ENCODE measurements around the gene ACADS.

The ACADS gene

GRCh38 chr12:120737557-120738251 is 12.1 kb downstream of the ACADS start:
- H3K27ac ChIP-seq (ENCODE audit: poor library complexity, severe bottlenecking) = no peak overlapping the region
- no peak for TF ChIP-seq CTCF (IDR thresholded peaks at IDR 0.05; ENCODE audit: poor library complexity, severe bottlenecking)
- ATAC-seq (ENCODE audit: low read depth) (no peak), DNase-seq (ENCODE audit: low spot score) (no peak)
- no peaks in the 10 kb centered on the region for H3K27me3 ChIP-seq (ENCODE audit: insufficient read depth, poor library complexity, severe bottlenecking)
- no peaks in the 10 kb centered on the region for H3K9me3 ChIP-seq (ENCODE audit: severe bottlenecking)
- H3K4me3 ChIP-seq (ENCODE audit: severe bottlenecking) = no peak overlapping the region
- no peaks in the 10 kb centered on the region for H3K36me3 ChIP-seq (ENCODE audit: low read depth)
- no peaks in the 10 kb centered on the region for H3K4me1 ChIP-seq (ENCODE audit: insufficient read depth, poor library complexity, severe bottlenecking)

- DNase-seq (ENCODE audit: low spot score) (no peak), ATAC-seq (ENCODE audit: low read depth) (no peak)
- no peak overlapping the region for H3K4me3 ChIP-seq (ENCODE audit: severe bottlenecking)
- TF ChIP-seq CTCF (IDR thresholded peaks at IDR 0.05; ENCODE audit: poor library complexity, severe bottlenecking) = no peak
- no peak overlapping the region for H3K27ac ChIP-seq (ENCODE audit: poor library complexity, severe bottlenecking)
- no peaks in the 10 kb centered on the region for H3K9me3 ChIP-seq (ENCODE audit: severe bottlenecking)
- no peaks in the 10 kb centered on the region for H3K36me3 ChIP-seq (ENCODE audit: low read depth)
- H3K4me1 ChIP-seq (ENCODE audit: insufficient read depth, poor library complexity, severe bottlenecking) = no peaks in the 10 kb centered on the region
- no peaks in the 10 kb centered on the region for H3K27me3 ChIP-seq (ENCODE audit: insufficient read depth, poor library complexity, severe bottlenecking)
Measured at GRCh38 chr12:120738252-120739030, 12.8 kb downstream of the ACADS start.

- TF ChIP-seq CTCF (IDR thresholded peaks at IDR 0.05; ENCODE audit: poor library complexity, severe bottlenecking) = no peak
- no peak for ATAC-seq (ENCODE audit: low read depth)
- no peak overlapping the region for H3K27ac ChIP-seq (ENCODE audit: poor library complexity, severe bottlenecking)
Measured at GRCh38 chr12:120739031-120739762, 13.6 kb downstream of the ACADS start.

GRCh38 chr12:120739821-120740613 is 14.4 kb downstream of the ACADS start:
- no peak overlapping the region for H3K4me3 ChIP-seq (ENCODE audit: severe bottlenecking)
- ATAC-seq (ENCODE audit: low read depth) (no peak; the same call in 2 of the 3 replicates), DNase-seq (ENCODE audit: low spot score) (no peak)
- no peak overlapping the region for H3K27ac ChIP-seq (ENCODE audit: poor library complexity, severe bottlenecking)
- H3K27me3 ChIP-seq (ENCODE audit: insufficient read depth, poor library complexity, severe bottlenecking) = no peaks in the 10 kb centered on the region
- no peaks in the 10 kb centered on the region for H3K36me3 ChIP-seq (ENCODE audit: low read depth)
- no peaks in the 10 kb centered on the region for H3K4me1 ChIP-seq (ENCODE audit: insufficient read depth, poor library complexity, severe bottlenecking)
- H3K9me3 ChIP-seq (ENCODE audit: severe bottlenecking) = no peaks in the 10 kb centered on the region
- no peak for TF ChIP-seq CTCF (IDR thresholded peaks at IDR 0.05; ENCODE audit: poor library complexity, severe bottlenecking)

More at GRCh38 chr12:120739031-120739762, 13.6 kb downstream of the ACADS start:
- Histone ChIP-seq H3K9me3 (ENCODE audit: severe bottlenecking) (no peaks in the 10 kb centered on the region), H3K4me3 (ENCODE audit: severe bottlenecking) (no peak overlapping the region), H3K27me3 (ENCODE audit: insufficient read depth, poor library complexity, severe bottlenecking) (no peaks in the 10 kb centered on the region), H3K4me1 (ENCODE audit: insufficient read depth, poor library complexity, severe bottlenecking) (no peaks in the 10 kb centered on the region), H3K36me3 (ENCODE audit: low read depth) (no peaks in the 10 kb centered on the region)
- DNase-seq (ENCODE audit: low spot score) = no peak

Measured in RWPE2 (cell line).